GM19468 (cell line): ENCODE results near the gene SYNGR3.
"Not testable (repeated sequence)": the region's sequence is repeated elsewhere in the genome, so short reads cannot be mapped to it uniquely, and the experiment has no call there.

Experiments used
- ATAC-seq: cut with Tn5 transposase; IDR thresholded peaks from one replicate; pipeline ENCODE4 v1.9.1; 2021; ENCODE audit warnings: mild to moderate bottlenecking, moderate library complexity, moderate number of reproducible peaks; ENCODE audit not compliant: unreplicated experiment; ENCODE audit errors: extremely low read depth

The SYNGR3 gene

DNA sequence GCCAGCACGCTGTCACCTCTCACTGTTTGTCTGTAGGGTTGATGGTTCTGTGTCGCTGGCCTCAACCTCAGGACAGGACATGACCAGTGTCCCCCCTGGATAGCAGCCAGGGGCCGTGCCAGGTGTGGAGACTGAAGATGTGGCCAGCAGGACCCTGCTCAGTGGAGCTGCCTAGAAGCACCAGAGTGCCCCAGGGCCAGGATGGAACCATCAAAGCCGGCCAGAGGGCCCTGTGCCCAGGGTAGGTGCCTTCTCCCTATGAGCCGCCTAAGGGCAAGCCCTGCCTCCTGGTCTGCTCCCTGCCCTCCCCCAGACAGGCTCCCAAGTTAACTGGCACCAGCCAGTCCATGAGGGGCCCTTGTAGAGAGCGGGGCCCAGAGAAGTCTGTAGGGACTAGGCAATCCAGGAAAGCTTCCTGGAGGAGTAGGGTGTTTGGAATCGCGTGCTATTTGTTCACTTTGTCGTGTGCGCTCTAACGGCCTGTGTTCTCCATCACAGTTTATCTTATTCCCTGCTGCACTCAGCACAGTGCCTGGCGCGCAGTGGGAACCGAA, 31.0 kb upstream of the SYNGR3 start:
- ATAC-seq: no peak

DNA sequence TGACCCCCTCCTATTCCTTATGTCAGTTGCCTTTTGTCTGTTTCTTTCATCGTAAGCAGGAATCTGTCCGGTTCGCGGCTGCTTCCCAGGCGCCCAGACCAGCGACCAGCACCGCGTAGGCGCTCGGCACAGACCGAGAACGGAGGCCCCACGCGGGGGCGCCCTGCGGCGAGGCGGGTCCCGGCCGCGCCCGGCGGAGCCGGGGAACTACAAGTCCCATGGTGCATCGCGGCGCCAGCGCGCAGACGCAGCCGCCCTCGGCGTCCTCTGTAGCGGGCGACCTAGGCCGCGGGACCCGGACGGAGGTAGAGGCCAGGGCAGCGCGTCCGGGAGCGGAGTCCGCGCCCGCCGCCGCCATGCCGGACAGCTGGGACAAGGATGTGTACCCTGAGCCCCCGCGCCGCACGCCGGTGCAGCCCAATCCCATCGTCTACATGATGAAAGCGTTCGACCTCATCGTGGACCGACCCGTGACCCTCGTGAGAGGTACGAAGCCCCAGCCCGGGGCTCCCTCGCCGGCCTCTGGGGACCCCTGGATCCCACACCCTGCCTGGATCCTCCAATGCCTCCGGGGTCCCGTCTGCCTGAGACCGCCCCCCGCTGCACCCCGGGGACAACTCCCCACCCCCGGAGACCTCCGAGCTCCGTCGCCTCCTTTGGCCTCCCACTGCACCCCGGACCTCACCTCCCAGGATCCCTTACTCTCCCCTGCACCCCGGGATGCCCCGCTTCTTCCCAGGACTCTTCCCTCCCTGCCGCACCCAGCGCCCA, 30.3 kb upstream of the SYNGR3 start, which contains the start of gene NDUFB10:
TSS of gene NDUFB10 (plus strand) at position 270 of the 771 bp plus-strand sequence. CDS start at position 357, 87 bp downstream.
- peak; percentile 84 for ATAC-seq

DNA sequence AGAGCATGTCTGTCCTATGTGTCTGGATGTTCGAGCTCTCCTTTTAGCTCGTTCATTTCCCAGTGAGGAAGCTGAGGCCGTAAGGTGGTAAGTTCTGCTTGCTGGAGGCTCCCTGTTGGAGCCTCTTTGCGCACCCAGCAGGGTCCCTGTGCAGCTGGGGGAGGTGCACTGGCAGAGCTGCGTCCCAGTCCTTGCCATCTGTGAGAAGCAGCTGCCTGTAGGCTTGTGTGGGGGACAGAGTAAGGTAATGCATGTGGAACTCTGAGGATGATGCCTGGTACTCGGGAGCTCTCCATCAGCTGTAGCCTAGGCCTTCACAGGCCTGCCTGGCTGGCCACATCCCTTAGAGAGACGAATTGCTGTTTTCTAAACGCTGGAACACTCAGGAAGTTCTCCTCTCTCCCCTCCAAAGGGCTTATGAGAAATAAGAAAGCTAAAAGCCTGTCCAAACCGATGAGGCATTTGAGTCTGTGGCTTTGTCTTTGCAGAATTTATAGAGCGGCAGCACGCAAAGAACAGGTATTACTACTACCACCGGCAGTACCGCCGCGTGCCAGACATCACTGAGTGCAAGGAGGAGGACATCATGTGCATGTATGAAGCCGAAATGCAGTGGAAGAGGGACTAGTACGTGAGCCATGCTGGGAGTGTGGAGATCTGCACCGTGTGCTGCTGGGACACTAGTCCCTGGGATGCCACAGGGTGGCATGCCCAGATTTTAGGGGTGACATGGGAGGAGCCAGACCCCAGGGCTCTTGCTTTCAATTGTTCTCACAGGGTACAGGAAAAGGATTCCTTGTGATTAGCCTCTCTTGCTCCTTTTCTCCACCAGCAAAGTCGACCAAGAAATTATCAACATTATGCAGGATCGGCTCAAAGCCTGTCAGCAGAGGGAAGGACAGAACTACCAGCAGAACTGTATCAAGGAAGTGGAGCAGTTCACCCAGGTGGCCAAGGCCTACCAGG, 28.8 kb upstream of the SYNGR3 start:
- no peak for ATAC-seq

DNA sequence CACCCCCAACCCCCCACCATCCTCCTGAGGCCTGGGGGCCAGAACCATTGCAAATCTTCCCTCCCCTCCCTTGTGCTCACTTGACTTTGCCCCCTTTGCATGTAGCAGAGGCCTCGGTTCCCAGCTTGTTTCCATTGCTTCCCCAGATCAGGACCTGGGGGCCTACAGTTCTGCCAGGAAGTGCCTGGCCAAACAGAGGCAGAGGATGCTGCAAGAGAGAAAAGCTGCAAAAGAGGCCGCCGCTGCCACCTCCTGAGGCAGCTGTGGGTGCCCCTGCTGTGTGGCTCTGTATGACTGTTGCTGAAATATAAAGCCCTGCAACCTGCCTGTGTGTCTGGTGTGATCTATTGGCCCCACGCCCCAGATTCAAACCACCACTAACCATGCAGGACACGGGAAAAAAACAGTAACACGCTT, 28.1 kb upstream of the SYNGR3 start:
- no peak for ATAC-seq

DNA sequence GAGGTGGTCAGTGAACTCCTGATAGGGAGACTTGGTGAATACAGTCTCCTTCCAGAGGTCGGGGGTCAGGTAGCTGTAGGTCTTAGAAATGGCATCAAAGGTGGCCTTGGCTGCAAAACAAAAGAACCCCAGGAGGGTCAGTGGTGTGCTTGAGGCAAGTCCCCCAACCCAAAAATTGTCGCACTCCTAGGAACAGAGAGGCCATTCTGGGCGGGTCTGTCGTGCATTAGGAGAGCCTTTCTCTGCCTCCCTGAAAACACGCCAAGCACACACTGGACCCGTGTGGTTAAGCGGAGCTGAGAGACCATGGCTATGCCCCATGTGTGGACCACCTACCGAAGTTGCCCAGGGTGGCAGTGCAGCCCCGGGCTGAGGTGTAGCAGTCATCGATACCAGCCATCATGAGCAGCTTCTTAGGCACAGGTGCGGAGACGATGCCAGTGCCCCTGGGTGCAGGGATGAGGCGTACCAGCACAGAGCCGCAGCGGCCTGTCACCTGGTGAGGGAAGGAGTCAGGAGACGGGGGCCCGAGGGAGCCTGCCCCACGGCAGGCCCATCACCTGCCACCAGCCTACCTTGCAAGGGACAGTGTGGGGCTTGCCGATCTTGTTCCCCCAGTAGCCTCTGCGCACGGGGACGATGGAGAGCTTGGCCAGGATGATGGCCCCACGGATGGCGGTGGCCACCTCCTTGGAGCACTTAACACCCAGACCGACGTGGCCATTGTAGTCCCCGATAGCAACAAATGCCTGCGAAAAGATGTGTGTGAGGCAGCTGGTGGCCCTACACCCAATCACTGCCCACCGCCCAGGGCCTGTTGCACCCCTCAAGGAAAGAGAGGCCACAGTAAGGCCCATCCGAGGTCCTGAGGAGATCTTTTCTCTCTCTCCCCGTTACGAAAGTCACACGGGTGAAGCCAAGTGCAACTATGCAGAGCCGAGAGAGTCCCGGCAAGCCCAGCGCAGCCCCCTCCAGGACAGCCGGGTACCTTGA, 27.3 kb upstream of the SYNGR3 start:
- not testable (repeated sequence) for ATAC-seq

DNA sequence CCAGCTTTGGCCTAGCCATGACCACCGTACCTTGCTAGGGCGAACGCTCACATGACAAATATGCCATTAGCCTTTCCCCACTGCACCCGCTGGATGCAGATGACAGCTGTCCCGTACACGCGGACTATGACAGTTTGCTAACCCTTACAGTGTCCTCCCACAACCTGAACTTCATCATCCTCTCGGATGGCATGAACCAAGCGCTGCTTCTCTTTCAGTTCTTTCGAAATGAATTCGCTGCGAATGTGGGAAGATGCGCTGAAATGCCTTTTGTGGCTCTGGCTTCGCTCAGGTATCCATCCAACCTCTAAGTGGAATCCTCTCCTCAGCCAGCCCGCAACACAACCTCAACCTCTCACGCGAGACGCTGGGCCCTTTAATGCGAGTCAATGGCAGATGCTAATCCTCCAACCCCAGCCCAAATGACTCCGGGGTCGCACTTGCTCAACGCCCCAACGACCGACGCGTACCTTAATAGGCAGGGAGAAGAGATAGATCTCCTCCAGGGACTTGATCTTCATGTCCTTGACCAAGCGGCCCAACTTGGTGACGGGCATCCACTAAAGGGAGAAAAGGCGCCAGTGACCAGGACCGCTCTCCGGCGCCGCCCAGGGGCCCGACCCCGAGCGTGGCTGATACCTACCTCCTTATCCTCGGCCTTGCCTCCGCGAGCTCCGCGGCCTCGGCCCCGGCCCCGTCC, 25.8 kb upstream of the SYNGR3 start:
- ATAC-seq: no peak

DNA sequence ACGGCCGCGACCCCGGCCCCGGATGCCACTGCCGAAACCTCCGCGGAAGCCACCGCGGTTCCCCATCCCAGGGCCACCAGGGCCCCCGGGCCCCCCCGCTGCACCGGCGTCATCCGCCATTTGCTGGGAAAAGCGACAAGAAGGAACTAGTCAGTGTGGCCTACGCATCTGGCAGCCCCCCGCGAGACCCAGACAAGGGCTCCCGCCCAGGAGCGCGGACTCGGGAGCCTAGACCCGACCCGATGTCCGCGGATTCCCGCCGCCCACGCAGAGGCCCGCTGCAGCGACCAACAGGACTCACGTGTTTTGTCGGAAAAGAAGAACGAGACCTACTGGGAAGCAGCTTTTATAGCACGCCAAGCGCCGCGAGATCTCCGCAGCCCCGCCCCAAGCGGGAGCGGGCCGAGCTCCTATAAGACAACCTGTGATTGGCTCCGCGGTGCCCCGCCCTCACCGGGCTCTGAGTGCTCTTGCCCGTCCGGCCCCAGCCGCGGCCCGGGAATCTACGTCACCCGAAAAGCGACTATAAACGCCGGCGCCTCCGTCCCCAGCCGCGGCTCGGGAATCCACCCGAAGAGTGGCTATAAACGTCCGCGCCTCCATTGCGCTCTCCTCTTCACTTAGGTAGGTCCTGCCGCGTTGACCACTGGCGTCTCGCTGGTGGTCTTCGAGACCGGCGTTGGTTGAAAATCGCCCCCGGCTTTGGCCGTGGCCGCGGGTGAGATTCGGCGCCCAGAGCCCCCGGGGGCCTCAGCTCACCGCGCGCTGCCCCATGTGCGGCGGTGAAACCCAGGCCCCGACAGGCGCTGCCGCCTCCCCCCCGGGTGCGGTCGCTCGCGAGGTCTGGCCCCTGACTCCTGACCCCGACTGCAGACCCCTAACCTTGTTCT, 25.0 kb upstream of the SYNGR3 start, which contains the start of gene RPS2:
TSS of gene RPS2 (minus strand) at position 321 of the 890 bp plus-strand sequence. CDS start at position 120, 201 bp downstream.
- peak; percentile 80 for ATAC-seq

DNA sequence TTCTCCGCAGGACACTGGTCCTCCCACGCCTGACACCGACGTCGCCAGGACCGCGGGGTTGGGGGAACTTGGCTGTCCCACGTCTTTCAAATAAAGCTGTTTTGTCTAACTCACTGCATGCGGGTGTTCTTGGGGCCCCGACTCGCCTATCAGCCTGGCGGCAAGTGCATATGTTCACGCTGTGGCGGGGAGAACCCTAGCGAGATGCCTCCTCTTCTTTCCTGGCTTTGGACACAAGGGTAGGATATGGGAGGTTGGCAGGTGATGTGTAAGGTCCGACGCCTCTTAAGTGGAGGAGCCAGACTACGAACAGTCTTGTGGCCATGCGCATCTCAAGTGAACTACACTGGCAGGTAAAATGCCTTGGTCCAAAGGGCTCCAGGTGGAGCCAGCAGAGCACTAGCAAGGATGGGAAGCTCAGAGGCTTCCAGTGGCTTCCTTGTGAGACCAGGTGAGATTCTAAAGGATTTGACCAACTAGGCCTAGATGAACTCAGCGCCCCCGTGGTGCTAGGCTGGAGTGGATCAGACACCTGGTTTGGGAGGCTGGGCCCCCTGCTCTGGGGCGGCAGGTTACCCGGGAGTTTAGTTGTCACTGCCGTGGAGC, 24.3 kb upstream of the SYNGR3 start:
- no peak for ATAC-seq

DNA sequence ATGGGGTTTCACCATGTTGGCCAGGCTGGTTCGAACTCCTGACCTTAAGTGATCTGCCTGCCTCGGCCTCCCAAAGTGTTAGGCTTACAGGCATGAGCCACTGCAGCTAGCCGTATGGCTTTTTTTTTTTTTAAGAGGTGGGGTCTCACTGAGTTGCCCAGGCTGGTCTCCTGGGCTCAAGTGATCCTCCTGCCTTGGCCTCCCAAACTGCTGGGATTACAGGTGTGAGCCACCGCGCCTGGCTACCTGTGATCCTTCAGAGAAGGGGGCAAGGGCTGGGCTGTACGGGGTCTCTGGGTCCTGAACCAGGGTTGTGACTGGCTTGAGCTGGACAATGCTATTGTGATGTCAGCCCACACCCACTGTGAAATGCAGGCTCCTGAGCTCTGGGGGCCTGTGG, 23.3 kb upstream of the SYNGR3 start, which contains the start of gene RNF151:
TSS of gene RNF151 (plus strand) at position 397 of the 400 bp plus-strand sequence. CDS start 26 bp downstream, outside the sequence.
- ATAC-seq: no peak

DNA sequence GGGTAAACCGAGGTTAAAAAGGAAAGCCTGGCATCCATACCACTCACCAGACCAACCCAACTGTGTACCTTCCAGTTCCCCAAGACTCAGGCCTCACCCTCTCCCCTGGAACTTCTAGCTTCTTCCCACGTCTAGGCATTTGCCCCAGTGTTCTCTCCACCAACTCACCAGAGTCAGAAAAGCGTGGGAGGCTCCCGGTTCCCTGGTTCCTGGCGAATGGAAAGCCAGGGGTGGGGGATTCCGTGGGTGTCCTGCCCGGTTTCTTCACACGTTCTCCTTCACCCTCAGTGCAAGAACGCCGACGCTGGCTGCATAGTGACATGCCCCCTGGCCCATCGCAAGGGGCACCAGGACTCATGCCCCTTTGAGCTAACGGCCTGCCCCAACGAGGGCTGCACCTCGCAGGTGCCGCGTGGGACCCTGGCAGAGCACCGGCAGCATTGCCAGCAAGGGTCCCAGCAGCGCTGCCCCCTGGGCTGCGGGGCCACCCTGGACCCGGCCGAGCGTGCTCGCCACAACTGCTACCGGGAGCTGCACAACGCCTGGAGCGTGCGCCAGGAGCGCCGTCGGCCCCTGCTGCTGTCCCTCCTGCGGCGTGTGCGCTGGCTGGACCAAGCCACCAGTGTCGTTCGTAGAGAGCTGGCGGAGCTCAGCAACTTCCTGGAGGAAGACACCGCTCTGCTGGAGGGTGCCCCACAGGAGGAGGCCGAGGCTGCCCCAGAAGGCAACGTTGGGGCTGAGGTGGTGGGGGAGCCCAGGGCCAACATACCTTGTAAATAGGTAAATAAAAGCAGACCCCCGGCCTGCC, 21.4 kb upstream of the SYNGR3 start:
- ATAC-seq: no peak

DNA sequence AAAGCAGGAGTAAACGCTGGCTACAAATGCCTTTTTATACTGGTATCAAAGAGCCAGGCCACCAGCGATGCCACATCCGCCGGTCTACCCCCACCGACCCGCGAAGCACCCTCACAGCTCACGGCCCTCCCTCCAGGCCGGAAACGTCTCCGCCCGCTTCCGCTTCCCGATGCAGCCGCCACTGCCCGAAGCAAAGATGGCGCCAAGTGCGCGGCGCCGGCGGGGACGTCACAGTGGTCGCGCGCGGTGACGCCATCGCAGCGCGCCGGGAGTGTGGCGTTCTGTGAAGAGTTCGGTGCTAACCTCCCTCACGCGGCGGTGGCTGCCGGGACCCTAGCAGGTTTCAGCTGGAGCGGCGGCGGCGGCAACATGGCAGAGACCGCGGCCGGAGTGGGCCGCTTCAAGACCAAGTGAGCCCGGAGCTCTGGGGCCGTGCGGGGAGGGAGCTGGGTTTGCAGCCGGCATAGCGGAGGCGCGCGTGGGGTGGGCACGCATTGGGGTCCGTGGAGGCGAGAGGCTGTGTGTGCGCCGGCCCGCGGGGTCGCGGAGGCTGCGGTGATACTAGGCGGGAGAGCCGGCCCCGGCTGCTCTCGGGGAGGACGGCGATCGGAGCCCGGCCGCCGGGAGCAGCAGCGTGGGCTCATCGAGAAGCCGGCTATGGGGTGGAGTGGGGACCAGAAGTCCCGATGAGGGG, 17.8 kb upstream of the SYNGR3 start, which contains the start of gene TBL3:
TSS of gene TBL3 (plus strand) at position 258 of the 694 bp plus-strand sequence. CDS start at position 370, 112 bp downstream.
- ATAC-seq: peak; percentile 56

DNA sequence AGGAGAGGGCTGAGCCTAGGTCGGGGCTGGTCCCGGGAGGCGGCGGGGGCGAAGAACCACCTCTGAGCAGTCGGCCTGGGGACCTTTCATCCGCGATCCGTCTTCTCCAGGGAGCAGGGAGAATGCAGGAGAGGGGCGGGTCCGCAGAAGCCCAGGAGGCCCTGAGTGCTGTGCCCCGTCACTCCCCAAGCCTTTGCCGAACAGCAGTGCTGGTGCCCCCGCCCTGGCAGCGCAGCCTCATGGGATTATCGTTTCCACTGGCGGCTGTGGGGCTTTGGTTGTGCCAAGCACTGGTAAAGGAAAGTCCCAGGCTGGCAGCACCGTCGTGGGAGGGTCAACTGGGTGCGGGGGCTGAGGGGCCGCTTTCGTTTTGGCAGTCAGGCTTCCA, 17.3 kb upstream of the SYNGR3 start:
- no peak for ATAC-seq

DNA sequence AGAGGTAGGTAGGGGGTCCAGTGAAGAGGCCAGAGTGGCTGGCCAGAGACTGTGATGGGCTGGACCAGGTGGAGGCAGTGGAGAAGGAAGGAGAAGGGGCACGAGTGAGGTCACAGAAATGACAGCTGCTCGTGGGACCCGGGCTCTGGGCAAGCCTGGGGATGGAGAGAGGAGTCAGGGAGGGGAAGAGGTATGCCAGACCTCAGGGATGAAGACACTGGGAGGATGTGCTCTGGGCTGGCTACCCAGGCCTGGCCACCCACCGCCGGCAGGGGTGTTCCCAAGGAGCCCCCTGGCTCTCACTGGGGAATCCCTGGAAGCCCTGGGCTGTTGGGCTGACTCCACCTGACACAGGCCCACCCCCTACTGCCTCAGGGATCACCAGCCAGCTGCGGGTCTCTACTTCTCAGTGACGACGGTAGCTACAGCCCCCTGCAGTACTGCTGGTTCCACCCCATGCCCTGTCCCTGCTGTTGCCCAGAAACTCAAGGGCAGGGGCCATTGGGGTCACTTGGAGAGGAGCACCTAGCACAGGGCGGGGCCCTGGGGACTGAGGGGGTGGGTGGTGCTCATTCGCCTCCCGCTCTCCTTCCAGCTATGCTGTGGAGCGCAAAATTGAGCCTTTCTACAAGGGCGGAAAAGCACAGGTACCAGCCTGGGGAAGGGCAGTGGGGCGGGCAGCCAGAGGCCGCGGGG, 16.2 kb upstream of the SYNGR3 start:
- no peak for ATAC-seq

DNA sequence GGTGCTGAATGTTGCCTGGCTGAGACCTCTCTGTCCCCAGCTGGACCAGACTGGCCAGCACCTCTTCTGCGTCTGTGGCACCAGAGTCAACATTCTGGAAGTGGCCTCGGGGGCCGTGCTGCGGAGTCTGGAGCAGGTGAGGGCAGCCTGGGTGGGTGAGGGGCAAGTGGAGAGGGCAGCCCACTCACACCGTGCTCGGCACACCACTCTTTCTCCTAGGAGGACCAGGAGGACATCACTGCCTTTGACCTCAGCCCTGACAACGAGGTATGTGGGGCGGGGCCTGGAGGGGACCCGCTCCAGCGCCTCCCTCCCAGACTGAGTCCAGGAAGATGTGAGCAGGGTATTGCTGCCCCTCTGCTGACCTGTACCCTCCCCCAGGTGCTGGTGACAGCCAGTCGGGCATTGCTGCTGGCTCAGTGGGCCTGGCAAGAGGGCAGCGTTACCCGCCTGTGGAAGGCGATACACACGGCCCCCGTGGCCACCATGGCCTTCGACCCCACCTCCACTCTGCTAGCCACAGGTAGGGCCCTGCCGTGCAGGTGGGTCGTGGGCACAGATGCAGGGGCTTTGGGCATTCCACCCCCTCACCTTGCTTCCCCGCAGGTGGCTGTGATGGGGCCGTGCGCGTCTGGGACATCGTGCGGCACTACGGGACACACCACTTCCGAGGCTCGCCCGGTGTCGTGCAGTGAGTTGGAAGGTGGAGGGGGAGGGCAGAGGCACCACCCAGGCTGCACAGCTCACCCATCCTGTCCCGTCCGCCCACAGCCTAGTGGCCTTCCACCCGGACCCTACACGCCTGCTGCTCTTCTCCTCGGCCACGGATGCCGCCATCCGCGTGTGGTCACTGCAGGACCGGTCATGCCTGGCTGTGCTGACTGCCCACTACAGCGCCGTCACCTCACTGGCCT, 15.4 kb upstream of the SYNGR3 start:
- no peak for ATAC-seq
